Neural cell (in vitro differentiated cells): ENCODE results near the gene FEN1. TPM values are rescaled to one million over a fixed set of nuclear protein-coding genes. Genes with fewer than 3 reads are reported as not detected.

Source experiments
- H2AFZ ChIP-seq: fragments of 200-600, 300-800 bp; sonication (generic), shearing (Covaris generic); 2 replicates; pipeline ENCODE4 v1.6.0; 2014; ENCODE audit warnings: low read depth, mild to moderate bottlenecking, antibody characterized with exemption, low read length, moderate library complexity
- H3F3A ChIP-seq: fragments of 200-600 bp; shearing (Covaris generic); 2 replicates; pipeline ENCODE4 v1.6.1; 2016; ENCODE audit warnings: mild to moderate bottlenecking, moderate library complexity, mixed read lengths, antibody characterized with exemption, low read length; ENCODE audit not compliant: insufficient read depth, poor library complexity, severe bottlenecking
- H3K27ac ChIP-seq: fragments of 200-600, 300-800 bp; sonication (generic), shearing (Covaris generic); 2 replicates; pipeline ENCODE4 v1.5.1; 2014; ENCODE audit warnings: mild to moderate bottlenecking, low read length, moderate library complexity
- H3K27me3 ChIP-seq: fragments of 300-800, 200-600 bp; sonication (generic), shearing (Covaris generic); 2 replicates; pipeline ENCODE4 v1.6.0; 2014; ENCODE audit warnings: mild to moderate bottlenecking, low read depth, low read length, moderate library complexity; ENCODE audit not compliant: insufficient read depth
- H3K36me3 ChIP-seq: fragments of 300-800, 200-600 bp; sonication (generic), shearing (Covaris generic); 2 replicates; pipeline ENCODE4 v1.5.1; 2014; ENCODE audit warnings: mild to moderate bottlenecking, antibody characterized with exemption, low read length, moderate library complexity; ENCODE audit not compliant: insufficient read depth
- H3K4me2 ChIP-seq: fragments of 300-800, 200-600 bp; sonication (generic), shearing (Covaris generic); 2 replicates; pipeline ENCODE4 v1.6.0; 2014; ENCODE audit warnings: mild to moderate bottlenecking, low read length
- H3K4me3 ChIP-seq: fragments of 300-800, 200-600 bp; sonication (generic), shearing (Covaris generic); 2 replicates; pipeline ENCODE4 v1.5.1; 2014; ENCODE audit warnings: mild to moderate bottlenecking, low read length, moderate library complexity
- H3K79me2 ChIP-seq: fragments of 200-600 bp; shearing (Covaris generic); replicated peaks from 2 replicates; pipeline ENCODE4 v1.6.0; 2014; ENCODE audit warnings: mild to moderate bottlenecking, low read length, moderate library complexity; ENCODE audit not compliant: insufficient read depth
- H3K9ac ChIP-seq: fragments of 300-800, 200-600 bp; sonication (generic), shearing (Covaris generic); 2 replicates; pipeline ENCODE4 v1.6.1; 2016; ENCODE audit warnings: mild to moderate bottlenecking, low read length, mixed read lengths
- H3K9me2 ChIP-seq: fragments of 200-600 bp; shearing (Covaris generic); 2 replicates; pipeline ENCODE4 v1.6.1; 2016; ENCODE audit warnings: mild to moderate bottlenecking, low read length, mixed read lengths; ENCODE audit not compliant: insufficient read depth
- H3K9me3 ChIP-seq: fragments of 200-600, 300-800 bp; sonication (generic), shearing (Covaris generic); 2 replicates; pipeline ENCODE4 v1.6.1; 2016; ENCODE audit warnings: mild to moderate bottlenecking, mixed run types, low read length, moderate library complexity, mixed read lengths
- H4K20me1 ChIP-seq: fragments of 200-600 bp; shearing (Covaris generic); 2 replicates; pipeline ENCODE4 v1.6.1; 2016; ENCODE audit warnings: mild to moderate bottlenecking, mixed run types; ENCODE audit not compliant: insufficient read depth
- EP300 ChIP-seq: fragments of 450-650 bp; conservative IDR thresholded peaks from 2 replicates; pipeline ENCODE4 v1.6.1; 2014; ENCODE audit warnings: antibody characterized with exemption, mild to moderate bottlenecking, moderate library complexity; ENCODE audit not compliant: poor library complexity, severe bottlenecking
- EZH2 ChIP-seq: fragments of 200-600, 300-800 bp; shearing (Covaris generic), sonication (generic); IDR thresholded peaks from 2 replicates; pipeline ENCODE4 v1.6.1; 2014; ENCODE audit warnings: antibody characterized with exemption, low read length, borderline replicate concordance, mild to moderate bottlenecking; ENCODE audit not compliant: insufficient read depth, poor library complexity, severe bottlenecking
- MXI1 ChIP-seq: fragments of 450-650 bp; conservative IDR thresholded peaks from 2 replicates; pipeline ENCODE4 v1.6.1; 2014; ENCODE audit warnings: antibody characterized with exemption, mild to moderate bottlenecking; ENCODE audit not compliant: poor library complexity, severe bottlenecking
- POLR2AphosphoS5 ChIP-seq: IDR thresholded peaks from 2 replicates; pipeline ENCODE4 v1.6.1; 2012
- RAD21 ChIP-seq: fragments of 450-650 bp; conservative IDR thresholded peaks from 2 replicates; pipeline ENCODE4 v1.6.1; 2014; ENCODE audit warnings: antibody characterized with exemption, mild to moderate bottlenecking, moderate library complexity
- SMC3 ChIP-seq: fragments of 450-650 bp; conservative IDR thresholded peaks from 2 replicates; pipeline ENCODE4 v1.6.1; 2014; ENCODE audit warnings: antibody characterized with exemption, mild to moderate bottlenecking, moderate library complexity; ENCODE audit not compliant: poor library complexity
- TAF1 ChIP-seq: IDR thresholded peaks from 2 replicates; pipeline ENCODE4 v1.6.1; 2012; ENCODE audit warnings: low read depth
- polyA plus RNA-seq: library from polyadenylated mRNA; depleted of rRNA; stranded (reverse); fragments of >200 nt; gene quantifications from 2 replicates; pipeline ENCODE4 v1.2.3, GENCODE V29; 2014
- TF ChIP-seq, protein P1 (sequence below): IDR thresholded peaks from 2 replicates; pipeline ENCODE4 v1.6.1; 2012; ENCODE audit warnings: borderline replicate concordance
- TF ChIP-seq, protein P2 (sequence below): fragments of 450-650 bp; IDR thresholded peaks from 2 replicates; pipeline ENCODE4 v1.5.1; 2014; ENCODE audit warnings: antibody characterized with exemption, mild to moderate bottlenecking, moderate library complexity; ENCODE audit not compliant: poor library complexity, severe bottlenecking

Gene FEN1
- polyA plus RNA-seq, 1 donor from 2014 or later = 27.2 TPM

DNA sequence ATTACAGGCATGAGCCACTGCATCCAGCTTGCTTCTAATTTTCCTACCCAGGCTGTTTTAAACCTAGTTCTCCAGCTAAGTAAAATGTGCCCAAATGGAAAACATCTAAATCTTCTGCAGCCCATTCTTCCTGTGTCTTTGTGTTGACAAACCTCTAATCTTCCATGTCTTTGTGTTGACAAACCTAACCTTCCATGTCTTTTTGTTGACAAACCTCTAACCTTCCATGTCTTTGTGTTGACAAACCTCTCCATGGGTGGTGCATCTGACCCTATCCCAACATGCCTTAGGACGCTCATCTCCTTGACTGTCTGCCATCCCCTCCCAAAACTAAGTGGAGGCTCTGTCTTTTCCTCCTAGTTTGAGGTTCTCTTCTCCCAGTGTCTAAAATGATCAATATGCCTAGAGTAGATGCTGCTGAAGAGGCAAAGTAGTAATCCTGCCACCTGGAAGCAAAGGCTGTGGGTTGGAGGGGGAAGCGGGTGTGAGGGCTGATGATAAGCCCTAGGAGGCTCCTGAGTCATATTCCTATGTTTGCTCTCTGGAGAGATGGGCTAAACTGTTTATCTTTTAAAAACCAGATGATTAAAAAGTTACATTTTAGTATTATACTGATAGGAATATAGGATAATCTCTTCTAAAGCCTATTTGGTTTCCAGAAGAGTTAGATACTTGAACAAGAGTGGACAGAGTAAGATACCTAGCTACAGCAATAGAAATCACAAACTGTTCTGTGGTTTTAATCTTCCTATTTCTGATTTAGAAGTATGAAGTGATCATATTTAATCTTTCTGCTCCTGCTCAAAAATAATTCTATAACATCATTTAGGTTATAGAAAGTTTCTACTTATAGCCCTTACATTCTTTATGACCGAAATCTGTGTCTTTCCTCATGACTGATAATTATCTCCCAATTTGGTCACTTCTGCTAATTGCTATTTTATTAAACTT lies 7.9 kb downstream of the FEN1 start:
- no peaks in the 10 kb centered on the region for H3K9me2 ChIP-seq
- H3K4me3 ChIP-seq = no peak overlapping the region
- H2AFZ ChIP-seq = no peak overlapping the region
- H3F3A ChIP-seq = no peaks in the 10 kb centered on the region
- no peak overlapping the region for H3K4me2 ChIP-seq
- H3K36me3 ChIP-seq = peaks cover 6% of the 10 kb centered on the region
- H3K79me2 ChIP-seq = no peaks in the 10 kb centered on the region
- H3K9me3 ChIP-seq = no peaks in the 10 kb centered on the region
- H3K27ac ChIP-seq = no peak overlapping the region
- H4K20me1 ChIP-seq = no peaks in the 10 kb centered on the region
- TF ChIP-seq SMC3 = no peak
- no peak for TF ChIP-seq POLR2AphosphoS5
- no peak for TF ChIP-seq EP300
- TF ChIP-seq, protein P1, sequence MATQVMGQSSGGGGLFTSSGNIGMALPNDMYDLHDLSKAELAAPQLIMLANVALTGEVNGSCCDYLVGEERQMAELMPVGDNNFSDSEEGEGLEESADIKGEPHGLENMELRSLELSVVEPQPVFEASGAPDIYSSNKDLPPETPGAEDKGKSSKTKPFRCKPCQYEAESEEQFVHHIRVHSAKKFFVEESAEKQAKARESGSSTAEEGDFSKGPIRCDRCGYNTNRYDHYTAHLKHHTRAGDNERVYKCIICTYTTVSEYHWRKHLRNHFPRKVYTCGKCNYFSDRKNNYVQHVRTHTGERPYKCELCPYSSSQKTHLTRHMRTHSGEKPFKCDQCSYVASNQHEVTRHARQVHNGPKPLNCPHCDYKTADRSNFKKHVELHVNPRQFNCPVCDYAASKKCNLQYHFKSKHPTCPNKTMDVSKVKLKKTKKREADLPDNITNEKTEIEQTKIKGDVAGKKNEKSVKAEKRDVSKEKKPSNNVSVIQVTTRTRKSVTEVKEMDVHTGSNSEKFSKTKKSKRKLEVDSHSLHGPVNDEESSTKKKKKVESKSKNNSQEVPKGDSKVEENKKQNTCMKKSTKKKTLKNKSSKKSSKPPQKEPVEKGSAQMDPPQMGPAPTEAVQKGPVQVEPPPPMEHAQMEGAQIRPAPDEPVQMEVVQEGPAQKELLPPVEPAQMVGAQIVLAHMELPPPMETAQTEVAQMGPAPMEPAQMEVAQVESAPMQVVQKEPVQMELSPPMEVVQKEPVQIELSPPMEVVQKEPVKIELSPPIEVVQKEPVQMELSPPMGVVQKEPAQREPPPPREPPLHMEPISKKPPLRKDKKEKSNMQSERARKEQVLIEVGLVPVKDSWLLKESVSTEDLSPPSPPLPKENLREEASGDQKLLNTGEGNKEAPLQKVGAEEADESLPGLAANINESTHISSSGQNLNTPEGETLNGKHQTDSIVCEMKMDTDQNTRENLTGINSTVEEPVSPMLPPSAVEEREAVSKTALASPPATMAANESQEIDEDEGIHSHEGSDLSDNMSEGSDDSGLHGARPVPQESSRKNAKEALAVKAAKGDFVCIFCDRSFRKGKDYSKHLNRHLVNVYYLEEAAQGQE = no peak
- no peak for TF ChIP-seq RAD21
- TF ChIP-seq MXI1 = no peak
- TF ChIP-seq TAF1 = no peak
- TF ChIP-seq, protein P2, sequence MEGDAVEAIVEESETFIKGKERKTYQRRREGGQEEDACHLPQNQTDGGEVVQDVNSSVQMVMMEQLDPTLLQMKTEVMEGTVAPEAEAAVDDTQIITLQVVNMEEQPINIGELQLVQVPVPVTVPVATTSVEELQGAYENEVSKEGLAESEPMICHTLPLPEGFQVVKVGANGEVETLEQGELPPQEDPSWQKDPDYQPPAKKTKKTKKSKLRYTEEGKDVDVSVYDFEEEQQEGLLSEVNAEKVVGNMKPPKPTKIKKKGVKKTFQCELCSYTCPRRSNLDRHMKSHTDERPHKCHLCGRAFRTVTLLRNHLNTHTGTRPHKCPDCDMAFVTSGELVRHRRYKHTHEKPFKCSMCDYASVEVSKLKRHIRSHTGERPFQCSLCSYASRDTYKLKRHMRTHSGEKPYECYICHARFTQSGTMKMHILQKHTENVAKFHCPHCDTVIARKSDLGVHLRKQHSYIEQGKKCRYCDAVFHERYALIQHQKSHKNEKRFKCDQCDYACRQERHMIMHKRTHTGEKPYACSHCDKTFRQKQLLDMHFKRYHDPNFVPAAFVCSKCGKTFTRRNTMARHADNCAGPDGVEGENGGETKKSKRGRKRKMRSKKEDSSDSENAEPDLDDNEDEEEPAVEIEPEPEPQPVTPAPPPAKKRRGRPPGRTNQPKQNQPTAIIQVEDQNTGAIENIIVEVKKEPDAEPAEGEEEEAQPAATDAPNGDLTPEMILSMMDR = no peak
- no peaks in the 10 kb centered on the region for H3K27me3 ChIP-seq
- H3K9ac ChIP-seq = no peak overlapping the region

DNA sequence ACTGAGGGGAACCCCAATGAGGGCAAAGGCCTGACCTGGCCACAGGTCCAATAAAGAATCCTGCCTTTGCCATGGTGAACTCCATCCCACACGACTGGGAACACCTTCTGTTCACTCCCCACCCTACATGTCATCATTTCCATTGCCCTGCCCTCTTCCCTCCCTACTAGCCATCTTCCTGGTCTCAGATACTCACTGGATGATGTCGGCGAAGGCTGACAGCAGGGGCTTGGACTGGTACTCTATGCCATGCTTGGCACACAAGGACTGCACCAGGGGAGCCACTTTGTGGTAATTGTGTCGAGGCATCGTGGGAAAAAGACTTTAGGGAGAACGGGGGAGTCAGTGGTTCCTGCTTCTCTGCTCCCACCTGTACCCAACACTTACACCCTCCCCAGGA lies 9.9 kb downstream of the FEN1 start:
- no peaks in the 10 kb centered on the region for H3K9me3 ChIP-seq
- TF ChIP-seq, protein P1 = no peak
- TF ChIP-seq MXI1 (no peak), SMC3 (no peak), TAF1 (no peak), POLR2AphosphoS5 (no peak), EP300 (no peak), RAD21 (no peak), EZH2 (no peak)
- TF ChIP-seq, protein P2 = no peak
- no peak overlapping the region for H3K4me3 ChIP-seq
- no peaks in the 10 kb centered on the region for H3K27me3 ChIP-seq
- H3K27ac ChIP-seq = no peak overlapping the region
- H3K36me3 ChIP-seq = peaks cover 6% of the 10 kb centered on the region
- no peaks in the 10 kb centered on the region for H4K20me1 ChIP-seq
- no peak overlapping the region for H3K4me2 ChIP-seq
- H3K9me2 ChIP-seq = no peaks in the 10 kb centered on the region
- H2AFZ ChIP-seq = no peak overlapping the region
- H3F3A ChIP-seq = no peaks in the 10 kb centered on the region
- no peaks in the 10 kb centered on the region for H3K79me2 ChIP-seq
- no peak overlapping the region for H3K9ac ChIP-seq
